GM12878 (cell line): ENCODE results near the gene KCNK4. TPM values are rescaled to one million over a fixed set of nuclear protein-coding genes. Genes with fewer than 3 reads are reported as not detected.
A peak's percentile ranks its signal among the peaks of the same experiment; 100 is the strongest.
"Not testable (repeated sequence)": the region's sequence is repeated elsewhere in the genome, so short reads cannot be mapped to it uniquely, and the experiment has no call there.

Experiments used
- ATAC-seq: fragments of 200-7000 bp; cut with Tn5 transposase; 3 replicates; pipeline ENCODE4 v1.9.1; 2020; ENCODE audit warnings: mild to moderate bottlenecking, moderate library complexity
- BruUV-seq: library from RNA; stranded (reverse); fragments of 400-500 nt; replicated peaks from 2 replicates; lab custom pipeline; 2021; lab: Mats Ljungman, UMichigan
- CTCF ChIA-PET: fragments of 300-600 bp; sonication (Branson Sonifier 250); formaldehyde crosslinking; extraction: SDS; loops from one replicate; lab custom pipeline; 2021; ENCODE audit warnings: inconsistent platforms; lab: Yijun Ruan, JAX
- POLR2A ChIA-PET: fragments of 350-600 bp; formaldehyde crosslinking; extraction: SDS; loops from one replicate; lab custom pipeline; 2021; ENCODE audit warnings: inconsistent platforms; lab: Charles Lee
- RAD21 ChIA-PET: fragments of 300-600 bp; sonication (Branson Sonifier 250); formaldehyde crosslinking; loops from one replicate; lab custom pipeline; 2023; ENCODE audit warnings: antibody characterized with exemption; ENCODE audit not compliant: unreplicated experiment; lab: Charles Lee
- SMC1A ChIA-PET: fragments of 300-600 bp; sonication (Branson Sonifier 250); formaldehyde crosslinking; loops from one replicate; lab custom pipeline; 2023; ENCODE audit not compliant: unreplicated experiment, uncharacterized antibody; lab: Charles Lee
- DNase-seq: peaks from one replicate; pipeline ENCODE4 v3.0.0-alpha.2; 2011; ENCODE audit warnings: low read depth, low spot score
- FAIRE-seq: peaks from 3 replicates; lab custom pipeline; 2011; peaks lifted over from hg19 to GRCh38; lab: Jason Lieb, UNC
- H2AFZ ChIP-seq: 2 replicates; pipeline ENCODE4 v1.6.0; 2011; ENCODE audit warnings: low read depth, low read length, control low read depth; ENCODE audit not compliant: control insufficient read depth
- H3K27ac ChIP-seq: 2 replicates; pipeline ENCODE4 v1.5.1; 2011; ENCODE audit warnings: control low read depth; ENCODE audit not compliant: control insufficient read depth, insufficient read depth
- H3K27me3 ChIP-seq, 2 experiments: replicated peaks in 1 of 2; 2 replicates each; pipeline versions ENCODE4 v1.6.0 to v1.6.1; 2011; ENCODE audit warnings: low read length in 1 of 2; ENCODE audit not compliant: control insufficient read depth in 2 of 2, insufficient read depth in 2 of 2
- H3K36me3 ChIP-seq, 2 experiments: 2 replicates each; pipeline ENCODE4 v1.5.1; 2011; ENCODE audit warnings: low read length in 1 of 2; ENCODE audit not compliant: control insufficient read depth in 2 of 2, insufficient read depth in 2 of 2
- H3K4me1 ChIP-seq: 2 replicates; pipeline ENCODE4 v1.6.1; 2011; ENCODE audit warnings: mild to moderate bottlenecking, low read length, moderate library complexity, mixed read lengths; ENCODE audit not compliant: control insufficient read depth, insufficient read depth
- H3K4me2 ChIP-seq: 2 replicates; pipeline ENCODE4 v1.6.0; 2011; ENCODE audit warnings: control low read depth; ENCODE audit not compliant: control insufficient read depth, insufficient read depth
- H3K4me3 ChIP-seq: fragments of 200-600 bp; sonication (generic); 2 replicates; pipeline ENCODE4 v1.5.1; 2016
- H3K79me2 ChIP-seq: 2 replicates; pipeline ENCODE4 v1.6.0; 2011; ENCODE audit warnings: low read length; ENCODE audit not compliant: control insufficient read depth, insufficient read depth
- H3K9ac ChIP-seq: 2 replicates; pipeline ENCODE4 v1.8.0; 2011; ENCODE audit warnings: low read length, control low read depth, mixed read lengths; ENCODE audit not compliant: control insufficient read depth, insufficient read depth
- H3K9me3 ChIP-seq: replicated peaks from 3 replicates; pipeline ENCODE4 v1.5.1; 2011; ENCODE audit warnings: mild to moderate bottlenecking, low read length; ENCODE audit not compliant: control insufficient read depth, insufficient read depth
- H4K20me1 ChIP-seq: 2 replicates; pipeline ENCODE4 v1.6.0; 2011; ENCODE audit not compliant: control insufficient read depth, insufficient read depth
- GATAD2B ChIP-seq: fragments of 450-650 bp; conservative IDR thresholded peaks from 2 replicates; pipeline ENCODE4 v1.6.1; 2017; ENCODE audit warnings: low read depth, mild to moderate bottlenecking, moderate library complexity
- ZNF384 ChIP-seq: IDR thresholded peaks from 2 replicates; pipeline ENCODE4 v1.6.1; 2012; ENCODE audit warnings: low read depth, mild to moderate bottlenecking, low read length, improper control_type of control experiment, borderline replicate concordance
- WGBS: methylation state at CpG from one replicate; pipeline ENCODE4 v1.1.6; 2016; ENCODE audit warnings: low lambda C conversion rate; ENCODE audit not compliant: insufficient replicate concordance, insufficient coverage; ENCODE audit errors: missing lambda C conversion rate; 5-methylcytosine and 5-hydroxymethylcytosine counted together
- in situ Hi-C: fragments of 300-500 bp; cut with MboI; formaldehyde crosslinking; loops from 9 replicates; pipeline ENCODE4 v1.14.3; 2018; ENCODE audit warnings: mixed read lengths
- intact Hi-C: fragments of 100-400 bp; cut with micrococcal nuclease; formaldehyde crosslinking; loops from one replicate; pipeline ENCODE4 v1.14.2; 2022; ENCODE audit not compliant: unreplicated experiment
- polyA plus RNA-seq, 11 experiments: library from polyadenylated mRNA; depleted of rRNA in 4 of 11; unstranded in 6 of 11; stranded (reverse) in 5 of 11; fragments of >200 nt; fragmentation: Nextera tagmentation in 4 of 11; fragmentation: Illumina TruSeq in 1 of 11; extraction: Ambion mirVana in 4 of 11; extraction: Trizol in 1 of 11; gene quantifications; 1 replicate in 1 of 11; 2 replicates in 10 of 11; pipeline versions ENCODE4 v1.2.1 to v1.2.3, GENCODE V29; 2011 to 2016; ENCODE audit warnings: inconsistent platforms in 2 of 11, missing spikeins in 2 of 11, low read depth in 1 of 11
- total RNA-seq, 4 experiments: library from RNA; depleted of rRNA in 3 of 4; stranded (reverse); fragments of >200 nt in 3 of 4; fragmentation: Illumina TruSeq in 1 of 4; extraction: Trizol in 1 of 4; gene quantifications; 2 replicates each; pipeline versions ENCODE4 v1.2.1 to v1.2.3, GENCODE V29; 2013 to 2021

The KCNK4 gene
- total and polyA plus RNA-seq, 10 of the 15 experiments (the other 5 are each of a cell fraction or from before 2014, with no cell fraction given) = 0.04 TPM; not detected in 9

- CTCF ChIA-PET = interaction anchor here (0.7 to 3.6 kb wide), 5 partner anchors 8 to 458 kb away, joined by 3 to 19 read pairs (median 5); no protein-coding TSS in a partner anchor
- POLR2A ChIA-PET = interaction anchor here (0.6 to 1.0 kb wide), 4 partner anchors 8 to 1621 kb away, joined by 3 to 6 read pairs (median 4); no protein-coding TSS in a partner anchor
- BruUV-seq, intact Hi-C loops, DNase-seq, SMC1A ChIA-PET, in situ Hi-C loops, H3K27ac ChIP-seq, H3K9ac ChIP-seq, H3K79me2 ChIP-seq, H3K36me3 ChIP-seq, H3K4me2 ChIP-seq, H4K20me1 ChIP-seq, H3K4me3 ChIP-seq, H3K27me3 ChIP-seq, H2AFZ ChIP-seq, FAIRE-seq, H3K4me1 ChIP-seq, H3K9me3 ChIP-seq: not testable (repeated sequence)
- 89% methylated on average over 4 of the region's 4 CpGs for WGBS
- RAD21 ChIA-PET = interaction anchor here (0.8 to 2.0 kb wide), 2 partner anchors 8 to 11 kb away, joined by 4 to 6 read pairs; no protein-coding TSS in a partner anchor
- peak; percentile 14; the same call in 1 of the 3 replicates for ATAC-seq
These were observed 32.9 kb downstream of the KCNK4 start for GRCh38 chr11:64323984-64324383.

DNA sequence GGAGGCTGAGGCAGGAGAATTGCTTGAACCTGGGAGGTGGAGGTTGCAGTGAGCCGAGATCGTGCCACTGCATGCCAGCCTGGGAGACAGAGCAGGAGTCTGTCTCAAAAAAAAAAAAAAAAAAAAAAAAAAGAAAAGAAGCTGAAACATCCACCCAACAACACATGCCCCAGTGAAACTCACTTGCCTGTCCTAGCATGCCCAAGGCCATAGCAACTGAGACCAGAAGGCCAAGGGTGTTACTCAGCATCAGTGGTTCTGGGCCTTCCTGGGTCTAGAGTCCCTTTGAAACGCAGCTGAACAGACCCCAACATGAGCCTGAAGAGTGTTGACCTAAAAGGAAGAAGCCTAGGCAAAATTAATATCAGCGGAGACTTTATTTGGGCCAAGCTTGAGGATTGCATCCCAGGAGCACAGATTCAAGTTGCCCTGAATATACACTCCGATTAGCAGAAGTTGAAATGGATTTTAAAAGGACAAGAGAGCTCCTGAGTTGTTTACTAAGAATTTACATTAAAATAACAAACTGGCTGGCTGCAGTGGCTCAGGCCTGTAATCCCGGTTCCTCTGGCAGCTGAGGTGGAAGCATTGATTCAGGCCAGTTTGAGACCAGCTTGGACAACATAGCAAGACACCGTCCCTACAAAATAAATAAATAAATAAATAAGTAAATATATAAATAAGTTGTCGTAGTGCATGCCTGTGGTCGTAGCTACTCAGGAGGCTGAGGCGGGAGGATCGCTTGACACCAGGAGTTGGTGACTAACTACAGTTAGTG, 33.8 kb downstream of the KCNK4 start:
- intact Hi-C loops = no loop called here
- peaks cover 0 to 2% of the 10 kb centered on the region in 2 experiments; a peak in 2 of 4 replicates for H3K36me3 ChIP-seq
- no peak overlapping the region for H3K4me2 ChIP-seq
- ATAC-seq (peak; percentile 66), DNase-seq (no peak), FAIRE-seq (no peak)
- H3K4me1 ChIP-seq = no peaks in the 10 kb centered on the region
- H3K9me3 ChIP-seq = no peaks in the 10 kb centered on the region; the same call in 2 of the 3 replicates
- ChIA-PET SMC1A (no interaction called here), CTCF (interaction anchor here (2.8 to 3.6 kb wide), 2 partner anchors 7 to 31 kb away, joined by 18 to 19 read pairs; no protein-coding TSS in a partner anchor), POLR2A (interaction anchor here (0.6 to 1.5 kb wide), 4 partner anchors 11 to 339 kb away, joined by 3 to 6 read pairs (median 4); no protein-coding TSS in a partner anchor), RAD21 (interaction anchor here (0.7 to 2.0 kb wide), 3 partner anchors 10 to 30 kb away, joined by 3 to 6 read pairs (median 4); no protein-coding TSS in a partner anchor)
- H3K4me3 ChIP-seq = no peak overlapping the region
- no peaks in the 10 kb centered on the region; the same call in 1 of the 2 replicates for H3K79me2 ChIP-seq
- BruUV-seq = no TSS peak
- WGBS = 85% methylated on average over 10 of the region's 11 CpGs
- in situ Hi-C loops = no loop called here
- no peaks in the 10 kb centered on the region for H4K20me1 ChIP-seq
- no peak overlapping the region for H2AFZ ChIP-seq
- H3K9ac ChIP-seq = no peak overlapping the region
- no peaks in the 10 kb centered on the region for H3K27me3 ChIP-seq
- H3K27ac ChIP-seq = no peak overlapping the region
- TF ChIP-seq ZNF384 = peak; percentile 52; the same call in 1 of the 2 replicates
- TF ChIP-seq GATAD2B = no peak
